ENCODE results near the gene PLCL2.

- TF ChIP-seq SUZ12 (IDR thresholded peaks at IDR 0.05; ENCODE audit: extremely low read depth, insufficient read depth, insufficient read length): no peak
- no peak for TF ChIP-seq YY1 (IDR thresholded peaks at IDR 0.05; ENCODE audit: insufficient read depth, insufficient read length)
- no peak for TF ChIP-seq ZNF274 (IDR thresholded peaks at IDR 0.05; ENCODE audit: low read depth, low read length)
Measured at GRCh38 chr3:16990163-16990562, 105.4 kb downstream of the PLCL2 start.
